ENCODE results near the gene NME5.
A peak's percentile ranks its signal among the peaks of the same experiment; 100 is the strongest.

The NME5 gene

GRCh38 chr5:138109463-138110265, 29.6 kb downstream of the NME5 start:
- H3K27ac ChIP-seq (ENCODE audit: poor library complexity, severe bottlenecking): no peak overlapping the region
- H3K9me3 ChIP-seq (ENCODE audit: severe bottlenecking): no peaks in the 10 kb centered on the region
- H3K4me3 ChIP-seq (ENCODE audit: severe bottlenecking): no peak overlapping the region
- 0 out of 3 replicates have a peak, but pooled peaks have one; percentile 31 for ATAC-seq (ENCODE audit: low read depth)
- no peaks in the 10 kb centered on the region for H3K36me3 ChIP-seq (ENCODE audit: low read depth)
- no peaks in the 10 kb centered on the region for H3K27me3 ChIP-seq (ENCODE audit: insufficient read depth, poor library complexity, severe bottlenecking)
- TF ChIP-seq CTCF (IDR thresholded peaks at IDR 0.05; ENCODE audit: poor library complexity, severe bottlenecking): no peak
- DNase-seq (ENCODE audit: low spot score): no peak
- no peaks in the 10 kb centered on the region for H3K4me1 ChIP-seq (ENCODE audit: insufficient read depth, poor library complexity, severe bottlenecking)

- H3K27me3 ChIP-seq (ENCODE audit: insufficient read depth, poor library complexity, severe bottlenecking): no peaks in the 10 kb centered on the region
- H3K36me3 ChIP-seq (ENCODE audit: low read depth): no peaks in the 10 kb centered on the region
- no peak for ATAC-seq (ENCODE audit: low read depth)
- DNase-seq (ENCODE audit: low spot score): no peak
- no peak overlapping the region for H3K27ac ChIP-seq (ENCODE audit: poor library complexity, severe bottlenecking)
- no peak for TF ChIP-seq CTCF (IDR thresholded peaks at IDR 0.05; ENCODE audit: poor library complexity, severe bottlenecking)
- no peaks in the 10 kb centered on the region for H3K9me3 ChIP-seq (ENCODE audit: severe bottlenecking)
- no peak overlapping the region for H3K4me3 ChIP-seq (ENCODE audit: severe bottlenecking)
- H3K4me1 ChIP-seq (ENCODE audit: insufficient read depth, poor library complexity, severe bottlenecking): no peaks in the 10 kb centered on the region
Observed at GRCh38 chr5:138107213-138107612, 32.0 kb downstream of the NME5 start.

- H3K4me3 ChIP-seq (ENCODE audit: severe bottlenecking): no peak overlapping the region
- H3K36me3 ChIP-seq (ENCODE audit: low read depth): no peaks in the 10 kb centered on the region
- no peak overlapping the region for H3K27ac ChIP-seq (ENCODE audit: poor library complexity, severe bottlenecking)
- no peaks in the 10 kb centered on the region for H3K4me1 ChIP-seq (ENCODE audit: insufficient read depth, poor library complexity, severe bottlenecking)
- DNase-seq (ENCODE audit: low spot score) (no peak), ATAC-seq (ENCODE audit: low read depth) (no peak)
- H3K9me3 ChIP-seq (ENCODE audit: severe bottlenecking): no peaks in the 10 kb centered on the region
- no peak for TF ChIP-seq CTCF (IDR thresholded peaks at IDR 0.05; ENCODE audit: poor library complexity, severe bottlenecking)
- H3K27me3 ChIP-seq (ENCODE audit: insufficient read depth, poor library complexity, severe bottlenecking): no peaks in the 10 kb centered on the region
Observed at GRCh38 chr5:138105709-138106108, 33.5 kb downstream of the NME5 start.

- no peaks in the 10 kb centered on the region for H3K4me1 ChIP-seq (ENCODE audit: insufficient read depth, poor library complexity, severe bottlenecking)
- H3K27ac ChIP-seq (ENCODE audit: poor library complexity, severe bottlenecking): no peak overlapping the region
- no peak overlapping the region for H3K4me3 ChIP-seq (ENCODE audit: severe bottlenecking)
- ATAC-seq (ENCODE audit: low read depth): no peak
- DNase-seq (ENCODE audit: low spot score): no peak
- no peak for TF ChIP-seq CTCF (IDR thresholded peaks at IDR 0.05; ENCODE audit: poor library complexity, severe bottlenecking)
- H3K27me3 ChIP-seq (ENCODE audit: insufficient read depth, poor library complexity, severe bottlenecking): no peaks in the 10 kb centered on the region
- H3K9me3 ChIP-seq (ENCODE audit: severe bottlenecking): no peaks in the 10 kb centered on the region
- H3K36me3 ChIP-seq (ENCODE audit: low read depth): no peaks in the 10 kb centered on the region
Observed at GRCh38 chr5:138103319-138103637, 36.0 kb downstream of the NME5 start.
